NCI-H345 treated with DMSO at 0.1 percent for 48 hours (cell line): ENCODE measurements around the gene ZEB2.
A peak's percentile ranks its signal among the peaks of the same experiment; 100 is the strongest.

Experiments used
- DNase-seq: peaks from one replicate; lab custom pipeline; 2025; ENCODE audit not compliant: unreplicated experiment; lab: John Stamatoyannopoulos, UW

ZEB2 gene

DNA sequence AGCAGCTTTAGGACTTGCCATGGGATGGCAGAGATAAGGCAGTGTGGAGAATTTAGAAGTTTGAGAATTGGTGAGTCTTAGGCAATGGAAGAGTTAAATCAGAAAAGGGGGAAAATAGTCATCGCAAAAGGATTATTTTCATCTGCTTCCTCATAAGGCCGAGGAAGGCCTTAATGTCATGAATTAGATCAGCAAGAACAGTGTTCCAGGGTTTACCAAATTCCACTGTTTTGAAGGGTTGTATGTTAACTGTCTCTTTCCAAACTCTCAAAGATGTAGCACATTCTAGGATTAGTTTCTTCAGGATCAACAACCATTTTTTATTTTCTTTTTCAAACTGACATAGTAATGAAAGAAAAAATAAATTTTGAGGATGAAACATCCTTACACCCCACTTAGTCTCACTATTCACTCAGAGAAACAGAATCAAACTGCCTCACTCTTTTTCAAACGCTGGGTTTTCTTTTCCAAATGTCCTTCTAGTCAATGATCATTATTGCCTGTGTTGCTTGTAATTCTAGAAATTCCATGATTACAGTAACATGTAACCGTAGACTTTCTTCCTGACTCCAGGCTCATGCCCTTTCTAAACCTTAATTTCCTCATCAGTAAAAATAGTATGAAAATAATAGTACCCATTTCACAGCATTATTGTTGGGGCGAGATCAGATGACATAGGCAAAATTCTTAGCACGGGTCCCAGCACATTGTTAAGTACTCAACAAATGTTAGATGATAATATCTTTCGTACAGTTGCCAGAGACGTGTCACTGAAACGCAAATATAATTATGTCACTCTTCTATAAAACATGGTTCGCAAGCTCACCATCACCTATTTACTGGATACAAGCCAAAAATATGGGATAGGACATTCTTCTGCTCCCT, 23.6 kb downstream of the ZEB2 start:
- DNase-seq: no peak

DNA sequence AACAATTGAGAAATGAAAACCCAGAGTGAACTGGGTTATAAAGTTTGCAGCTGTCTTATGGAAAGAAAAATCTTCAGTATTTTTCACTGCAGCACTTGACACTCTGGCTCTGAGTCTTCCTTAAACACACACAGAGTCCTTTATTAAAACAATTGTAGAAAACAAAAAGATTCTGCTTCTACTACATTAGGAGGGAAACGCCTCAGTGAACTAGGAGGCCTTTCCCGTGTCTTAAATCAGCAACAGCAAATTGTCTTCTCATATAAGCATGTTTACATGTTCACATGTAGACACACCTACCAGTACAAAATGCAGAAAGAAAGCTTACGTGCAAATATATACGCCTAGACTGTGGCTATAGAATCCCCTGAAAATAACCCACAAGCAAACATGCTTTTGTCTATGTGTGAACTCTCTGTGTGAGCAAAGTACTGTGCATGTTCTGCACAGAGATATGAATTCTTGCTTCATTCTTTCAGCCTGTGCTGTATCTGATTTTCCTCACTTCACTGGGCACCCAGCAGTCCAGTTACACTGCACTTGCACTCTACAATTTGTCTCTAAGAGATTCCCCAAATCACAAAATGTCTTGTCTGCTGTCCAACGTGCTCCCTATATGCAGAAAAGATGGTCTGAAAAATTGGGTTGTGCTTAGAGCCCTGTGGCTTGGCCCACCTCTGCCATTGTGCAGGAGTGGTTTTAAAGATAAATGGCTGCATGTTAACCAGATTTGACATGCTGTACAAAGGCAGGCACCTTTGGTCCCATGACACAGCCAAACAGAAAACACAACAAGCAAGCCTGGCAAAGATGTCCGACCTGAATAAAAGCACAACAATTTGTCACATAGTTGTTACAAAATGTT, 24.5 kb downstream of the ZEB2 start:
- DNase-seq: no peak

DNA sequence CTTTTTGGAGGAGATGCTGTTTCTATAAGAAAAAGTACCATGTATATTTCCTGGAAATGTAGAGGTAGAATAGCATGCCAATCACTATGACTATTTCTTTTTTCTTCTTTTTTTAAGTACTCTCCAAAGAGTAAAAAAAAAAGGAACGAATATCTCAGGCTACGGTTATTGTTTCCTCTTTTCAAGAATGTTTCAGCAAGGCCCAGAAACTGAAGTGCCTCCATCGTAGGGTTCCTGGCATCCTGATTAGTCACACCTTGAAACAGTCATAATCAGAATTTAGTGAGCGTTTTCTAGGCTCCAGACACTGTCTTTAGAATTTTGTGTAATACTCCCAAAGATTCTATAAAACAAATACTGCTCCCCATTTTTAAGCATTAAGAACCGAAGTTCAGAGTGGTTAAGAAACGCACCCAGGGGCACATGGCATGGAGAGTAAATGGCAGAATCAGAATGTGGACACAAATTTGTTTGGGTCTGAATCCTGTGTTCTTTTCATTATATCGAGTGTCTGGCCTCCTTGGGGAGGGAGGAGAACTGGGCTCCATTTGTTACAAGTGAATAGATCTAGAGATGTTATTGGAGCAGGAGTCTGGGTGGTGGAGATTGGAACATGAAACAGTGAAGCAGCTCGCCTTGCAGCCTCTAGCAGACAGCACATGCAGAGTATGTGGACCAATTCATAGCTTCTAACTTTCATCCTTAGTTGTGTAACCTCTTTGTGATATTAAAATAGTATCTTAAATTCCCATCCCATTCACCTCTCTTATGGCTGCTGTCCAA, 26.7 kb downstream of the ZEB2 start:
- no peak for DNase-seq

DNA sequence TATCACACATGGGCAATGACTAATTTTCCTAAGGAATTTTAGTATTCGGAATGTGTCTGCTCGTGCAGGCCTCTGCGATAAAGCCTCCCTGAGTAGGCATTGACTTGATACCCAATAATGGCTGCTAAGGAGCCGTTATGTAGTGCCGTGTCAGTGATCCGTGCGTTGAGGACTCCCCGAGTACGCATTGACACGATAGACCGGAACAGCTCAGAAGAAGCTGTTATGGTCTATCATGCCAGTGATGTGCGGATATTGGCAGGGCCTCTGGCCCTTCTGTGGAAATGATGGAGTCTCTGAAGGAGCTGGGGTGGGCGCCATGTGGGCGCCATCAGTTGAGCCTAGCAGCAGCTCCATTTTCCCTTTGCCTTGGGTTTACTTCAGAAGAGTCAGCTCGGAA, 29.1 kb downstream of the ZEB2 start:
- DNase-seq: no peak

DNA sequence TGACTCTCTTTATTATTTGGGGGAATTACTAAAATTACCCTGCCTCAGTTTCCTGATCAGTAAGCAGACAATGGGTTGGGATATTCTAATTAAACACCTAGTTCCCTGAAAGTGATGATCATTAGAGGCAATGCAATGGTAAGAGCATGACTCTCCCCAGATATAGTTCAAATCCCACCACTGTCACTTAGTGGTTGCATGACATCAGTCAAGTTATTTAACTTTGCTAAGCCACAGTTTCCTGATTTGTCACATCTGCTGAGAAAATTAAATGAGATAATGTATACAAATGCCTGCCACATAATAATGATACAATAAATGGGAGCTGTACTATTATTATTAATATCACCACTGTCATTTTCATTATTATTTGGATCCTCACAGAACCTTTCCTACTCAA, 29.9 kb downstream of the ZEB2 start:
- DNase-seq: no peak

DNA sequence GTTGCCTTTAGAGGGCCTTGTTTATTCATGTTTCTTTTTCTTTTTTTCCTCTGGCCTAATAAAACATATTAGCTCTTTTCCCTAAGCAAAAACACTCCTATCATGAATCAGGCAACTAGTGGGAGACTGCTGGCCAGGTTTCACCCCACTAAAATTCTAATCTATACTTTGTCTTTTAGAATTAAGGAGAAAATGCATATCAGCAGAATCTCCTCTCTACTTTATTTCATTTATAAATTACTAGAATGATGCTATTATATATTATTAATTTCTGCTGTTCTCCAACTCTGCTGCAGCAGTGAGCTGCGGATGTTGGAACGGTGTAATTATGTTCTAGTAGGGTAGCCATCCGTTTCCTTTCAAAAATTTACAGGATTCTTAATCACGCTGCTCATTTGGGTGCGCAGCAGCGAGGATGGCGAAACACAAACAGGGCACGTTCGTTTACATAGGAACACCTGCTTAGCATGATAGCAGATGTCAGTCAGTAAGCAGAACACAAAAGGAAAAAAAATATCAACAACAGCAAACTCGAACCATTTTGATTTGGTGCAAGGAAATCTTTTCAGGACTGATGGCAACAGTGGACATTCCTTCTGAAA, 30.5 kb downstream of the ZEB2 start:
- peak; percentile 60 for DNase-seq

DNA sequence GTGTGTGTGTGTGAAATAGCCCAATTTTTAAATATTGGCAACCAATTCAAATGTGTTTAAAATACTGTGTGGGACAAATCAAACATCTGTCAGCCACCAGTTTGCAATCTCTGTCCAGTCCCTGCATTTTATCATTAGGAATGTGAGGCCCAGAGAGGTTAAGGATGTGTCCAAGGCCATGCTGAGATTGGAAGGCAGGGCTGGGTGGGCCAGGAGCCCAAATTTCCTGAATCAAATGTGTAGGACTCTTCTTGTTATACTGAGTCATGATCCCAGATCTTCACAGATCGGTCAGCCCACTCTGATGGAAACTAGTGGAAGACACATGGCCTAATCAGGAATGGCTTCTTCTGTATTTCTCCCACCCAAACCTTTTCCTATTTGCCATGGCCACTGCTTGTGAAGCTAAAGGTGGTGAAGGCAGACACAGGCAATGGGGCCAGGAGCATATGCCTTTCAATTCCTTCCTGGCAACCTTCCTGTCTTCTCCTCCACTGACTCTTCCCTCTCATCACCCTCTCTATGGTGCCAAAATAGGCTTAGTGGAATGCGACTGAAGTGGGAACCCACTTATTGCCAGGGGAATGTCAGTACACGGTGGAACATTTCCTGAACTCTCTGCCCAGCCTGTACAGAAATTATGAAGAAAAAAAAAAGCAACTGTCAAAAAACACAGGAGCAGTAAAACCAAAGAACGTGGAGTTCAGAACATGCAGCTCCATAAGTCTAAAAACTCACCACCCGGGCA, 35.5 kb downstream of the ZEB2 start:
- no peak for DNase-seq

DNA sequence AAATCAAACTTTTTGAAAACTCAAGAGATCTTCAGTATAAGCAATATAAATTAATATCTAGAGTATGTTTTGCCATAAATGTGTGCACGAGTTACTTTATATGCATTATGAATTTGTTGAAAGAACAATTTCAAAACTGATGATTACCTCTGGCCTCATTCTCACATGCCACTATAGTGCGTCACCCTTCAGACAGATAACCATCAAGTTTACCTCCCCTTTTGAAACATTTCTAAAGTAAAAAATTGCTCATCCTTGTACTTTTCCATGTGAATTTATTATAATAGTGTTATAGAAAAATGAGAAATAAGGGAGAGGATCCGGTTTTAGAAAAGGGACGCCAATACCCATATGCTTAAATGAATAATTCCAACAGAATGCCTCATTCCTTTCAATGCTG, 38.3 kb downstream of the ZEB2 start:
- DNase-seq: no peak

DNA sequence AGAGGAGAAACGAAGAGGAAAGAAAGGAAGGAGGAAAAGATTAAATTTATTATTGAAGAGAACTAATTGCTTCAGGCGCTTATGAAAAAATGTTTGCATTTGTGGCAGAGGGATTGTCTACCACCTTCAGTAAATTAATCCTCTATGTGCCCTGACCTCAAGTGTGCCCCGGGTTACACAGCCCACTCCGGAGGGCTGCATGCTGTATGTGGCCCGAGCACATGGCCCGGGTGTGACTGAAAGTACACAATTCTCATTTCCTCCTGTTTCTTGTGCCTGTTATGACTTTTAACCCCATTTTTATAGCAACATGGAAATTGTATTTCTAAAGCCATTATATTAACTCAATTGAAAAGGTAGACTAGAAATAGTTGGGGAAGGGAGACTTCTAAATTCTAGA, 38.8 kb downstream of the ZEB2 start:
- DNase-seq: no peak

DNA sequence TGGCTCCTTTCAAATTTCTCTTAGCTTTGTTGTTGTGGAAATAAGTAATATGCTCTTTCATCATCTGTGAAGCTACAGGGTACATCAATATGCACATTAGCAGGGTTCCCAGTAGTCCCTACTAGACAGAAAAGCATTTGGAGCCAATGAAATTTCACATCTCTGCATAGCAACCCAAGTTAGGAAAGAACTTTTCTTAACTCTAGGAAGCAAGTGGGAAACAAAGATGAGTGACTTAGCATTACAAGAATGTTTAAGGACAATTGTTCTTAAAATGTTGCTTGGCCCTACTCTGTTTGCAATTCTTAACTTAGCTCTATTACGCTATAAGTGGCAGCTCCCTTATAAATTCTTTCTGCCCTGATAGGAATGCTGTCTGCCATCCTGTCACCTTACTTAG, 39.6 kb downstream of the ZEB2 start:
- DNase-seq: no peak

DNA sequence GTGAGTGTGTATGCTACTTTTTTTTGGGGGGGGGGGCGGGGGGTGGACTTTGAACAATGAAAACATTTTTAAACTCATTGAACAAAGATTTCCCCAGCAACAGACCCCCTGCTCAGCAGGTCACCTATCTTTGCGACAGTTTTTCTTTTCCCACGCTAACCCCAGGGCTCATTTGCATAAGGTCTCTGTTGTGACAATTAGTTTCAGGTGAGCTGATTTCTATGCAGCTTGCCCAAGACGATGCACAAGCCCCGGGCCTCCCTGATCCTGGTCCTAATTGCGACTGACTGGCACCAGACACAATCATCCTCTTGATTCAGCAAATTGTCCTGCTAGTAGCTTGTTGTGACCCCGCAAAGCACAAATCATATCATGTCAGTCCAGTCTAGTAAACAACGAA, 40.3 kb downstream of the ZEB2 start:
- DNase-seq: no peak

DNA sequence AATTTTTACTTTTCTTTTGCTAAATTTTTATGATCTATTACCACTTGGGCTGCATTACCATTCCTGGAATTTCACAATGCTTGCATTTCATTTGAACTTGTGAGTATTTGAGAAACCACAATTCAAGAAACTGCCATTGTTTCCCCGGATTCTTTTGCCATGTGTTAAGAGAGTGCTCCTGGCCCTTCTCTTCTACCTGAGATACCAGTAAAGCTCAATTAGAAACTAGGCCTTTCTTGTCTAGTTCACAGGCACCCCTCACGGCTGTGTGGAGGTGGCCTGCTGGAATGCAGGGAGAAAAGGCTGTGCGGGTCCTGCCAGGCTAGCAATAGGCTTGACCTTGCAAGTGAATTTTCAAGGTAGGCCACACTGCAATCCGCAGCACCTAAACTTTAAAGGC, 40.8 kb downstream of the ZEB2 start:
- no peak for DNase-seq

DNA sequence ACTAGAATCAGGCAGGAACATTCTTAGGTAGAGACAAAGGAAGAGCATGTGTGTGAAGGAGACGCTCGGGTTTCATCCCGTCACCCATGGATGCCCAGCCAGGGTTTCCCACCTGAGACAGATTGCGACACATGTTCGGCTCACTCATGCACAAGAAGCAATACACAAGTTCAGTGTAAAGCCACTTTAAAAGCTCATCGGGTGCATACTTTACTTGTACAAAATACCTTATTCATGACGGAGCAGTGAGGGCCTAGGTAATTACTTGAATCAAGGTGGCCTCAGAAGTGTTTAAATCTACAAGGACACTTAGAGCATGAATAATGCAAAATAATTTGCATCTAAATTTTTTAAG, 42.0 kb downstream of the ZEB2 start:
- DNase-seq: no peak

DNA sequence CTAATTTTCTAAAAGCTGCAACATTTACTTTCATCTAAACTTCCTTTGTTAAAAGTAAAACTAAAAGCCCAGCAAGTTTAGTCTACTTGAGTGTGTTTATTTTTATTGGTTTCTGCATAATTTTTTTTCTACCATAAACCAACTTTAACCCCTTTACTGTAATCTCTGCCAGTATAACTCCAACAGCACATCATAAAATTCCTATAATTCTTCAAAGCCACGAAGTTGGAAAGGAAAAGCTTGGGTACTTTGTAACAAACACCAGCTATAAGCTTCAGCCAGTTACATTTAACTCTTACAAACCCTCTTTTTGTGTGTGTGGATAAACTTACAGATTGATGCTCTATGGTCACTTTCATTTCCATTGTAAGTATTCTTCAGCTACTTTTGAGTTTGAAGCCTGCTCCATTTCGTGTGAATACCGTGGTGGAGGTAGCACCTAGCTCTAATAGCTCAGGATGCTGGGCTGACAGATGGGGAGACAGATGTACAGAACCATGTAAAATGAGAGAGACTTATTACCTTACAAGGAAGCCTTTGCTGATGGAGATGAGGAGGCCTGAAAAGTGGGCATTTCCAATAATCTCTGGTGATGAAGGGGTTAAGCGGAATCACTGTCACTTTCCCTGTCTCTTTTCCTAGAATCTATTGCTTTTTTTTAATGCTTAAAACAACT, 42.5 kb downstream of the ZEB2 start:
- DNase-seq: no peak

DNA sequence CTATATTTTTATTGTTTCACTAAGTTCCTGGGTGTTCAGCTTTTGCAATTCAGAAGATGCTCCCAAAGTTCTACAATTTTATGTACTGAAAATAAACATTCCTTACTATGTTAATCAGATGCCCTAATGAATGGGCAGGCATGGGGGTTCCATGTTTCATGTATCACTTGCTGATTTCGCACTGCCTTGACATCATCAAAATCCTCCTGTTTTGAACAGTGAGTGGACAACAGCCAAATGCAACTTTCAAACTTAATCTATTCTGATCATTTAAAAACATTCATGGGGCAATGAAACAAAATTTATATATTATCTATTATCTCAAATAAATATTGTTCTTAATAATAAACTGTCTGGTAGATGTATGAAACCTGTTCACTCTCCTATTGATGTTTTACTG, 43.2 kb downstream of the ZEB2 start:
- DNase-seq: no peak

DNA sequence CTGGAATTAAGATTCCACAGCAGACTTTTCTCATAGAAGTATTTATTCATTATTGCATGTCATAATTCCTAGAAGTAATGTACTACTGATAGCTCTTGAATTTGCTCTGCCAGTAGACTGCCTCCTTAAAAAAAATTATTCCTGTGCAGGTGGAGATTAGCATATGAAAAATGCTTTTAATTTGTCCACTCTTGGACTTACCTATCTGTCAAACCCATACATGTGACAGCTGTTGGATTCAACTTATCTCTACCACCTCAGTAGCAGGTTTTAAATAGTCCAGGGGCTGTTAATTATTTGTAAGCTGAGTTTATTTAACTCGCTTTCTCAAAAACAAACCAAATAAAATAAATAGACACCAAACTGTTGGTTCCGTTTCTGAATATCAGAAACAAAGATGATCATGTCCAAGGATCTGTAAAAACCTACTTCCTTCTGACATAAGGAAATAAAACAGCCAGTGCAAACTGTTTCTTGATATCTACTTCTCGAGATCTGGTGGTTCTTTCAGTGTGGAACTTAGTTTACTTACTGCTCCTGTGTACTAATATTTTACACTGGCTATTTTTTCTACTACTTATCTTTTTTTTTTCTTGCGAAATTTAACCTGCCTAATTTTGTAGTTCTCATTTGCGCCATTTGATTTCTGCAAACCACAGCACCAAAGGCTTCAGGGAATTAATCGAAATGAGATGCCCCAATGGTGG, 44.2 kb downstream of the ZEB2 start:
- DNase-seq: no peak

DNA sequence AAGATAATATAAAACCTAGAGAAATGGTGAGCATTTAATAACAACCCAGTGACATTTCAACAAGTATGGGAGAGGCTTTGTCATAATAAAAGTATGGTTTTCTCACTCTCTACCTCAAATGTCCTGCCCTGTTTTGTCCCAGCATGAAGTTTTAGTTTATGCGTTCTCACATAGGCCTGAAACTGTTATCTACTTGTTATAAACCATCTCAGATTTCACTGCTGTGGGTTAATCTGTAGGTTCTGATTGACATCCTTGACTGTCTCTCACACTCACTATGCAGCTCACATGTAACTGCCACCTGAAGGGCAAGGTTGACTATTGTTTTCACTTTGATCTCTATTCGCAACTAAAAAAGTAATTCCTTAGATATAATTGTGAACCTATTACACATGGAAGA, 44.9 kb downstream of the ZEB2 start:
- DNase-seq: no peak

DNA sequence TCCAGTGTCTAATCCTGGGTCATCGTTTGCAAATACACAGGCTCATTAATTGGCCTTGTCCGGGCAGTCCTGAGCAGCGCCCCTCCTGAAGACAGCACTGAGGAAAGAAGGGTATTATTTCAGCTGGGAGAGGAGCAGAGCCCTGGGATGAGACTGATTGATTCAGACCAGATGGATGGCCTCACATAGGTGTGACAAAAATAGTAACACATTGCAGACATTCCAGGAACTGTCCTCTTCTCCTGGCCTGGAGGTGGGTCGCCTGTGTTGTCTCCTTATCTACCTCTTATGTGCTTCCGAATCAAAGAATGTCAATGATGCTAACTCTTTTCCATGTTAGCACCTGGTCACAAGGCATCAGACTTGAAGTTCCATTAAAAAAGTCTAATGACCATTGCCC, 45.9 kb downstream of the ZEB2 start:
- DNase-seq: no peak

DNA sequence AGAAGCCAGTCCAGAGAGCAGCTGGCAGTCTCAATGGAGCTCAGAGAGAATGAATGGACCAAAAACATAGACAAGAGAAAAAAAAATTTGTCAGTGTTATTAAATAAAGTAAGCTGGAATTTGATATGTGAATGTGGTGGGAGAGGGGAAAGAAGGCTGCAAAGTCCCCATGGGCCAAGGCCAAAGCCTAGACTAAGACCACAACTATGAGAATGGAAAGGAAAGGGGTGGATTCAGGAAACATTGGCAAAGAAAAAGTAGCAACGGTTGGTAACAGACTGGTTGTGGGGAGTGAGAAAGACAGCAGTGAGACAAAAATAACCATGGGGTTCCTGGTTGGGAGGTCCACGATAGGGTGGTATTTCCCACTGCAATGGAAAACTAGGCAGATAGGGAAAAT, 47.0 kb downstream of the ZEB2 start:
- DNase-seq: no peak
